ENCODE results near the gene CSNK2B. TPM values are rescaled to one million over a fixed set of nuclear protein-coding genes. Genes with fewer than 3 reads are reported as not detected.

The CSNK2B gene
- total and polyA plus RNA-seq, 9 of the 15 experiments (the other 6 are each of a cell fraction or from before 2014, with no cell fraction given) = 120 to 1,126 (median 529) TPM

- TF ChIP-seq ZNF518B (CRISPR knock-in tag; IDR thresholded peaks at IDR 0.05) (no peak), HSF4 (CRISPR knock-in tag; IDR thresholded peaks at IDR 0.05; ENCODE audit: borderline replicate concordance) (no peak), LCOR (CRISPR knock-in tag; IDR thresholded peaks at IDR 0.05) (peak; percentile 18; the same call in 1 of the 2 replicates), RUNX1 (IDR thresholded peaks at IDR 0.05; ENCODE audit: low read depth) (no peak), VEZF1 (CRISPR knock-in tag; IDR thresholded peaks at IDR 0.05) (peak; percentile 63), ZC3H11A (IDR thresholded peaks at IDR 0.05; ENCODE audit: low read depth, low read length) (no peak), ATF1 (CRISPR knock-in tag; IDR thresholded peaks at IDR 0.05) (no peak), ATF1 (tag; IDR thresholded peaks at IDR 0.05) (peak; percentile 27; the same call in 1 of the 2 replicates), CCNT2 (IDR thresholded peaks at IDR 0.05; ENCODE audit: borderline replicate concordance, extremely low read depth, insufficient read length, low read depth, low read length) (no peak), CBFB (CRISPR knock-in tag; IDR thresholded peaks at IDR 0.05) (no peak), EP400 (IDR thresholded peaks at IDR 0.05) (no peak), DPF2 (IDR thresholded peaks at IDR 0.05) (no peak), HDAC3 (IDR thresholded peaks at IDR 0.05; ENCODE audit: borderline replicate concordance, partially characterized antibody) (no peak), TEAD2 (tag; IDR thresholded peaks at IDR 0.05) (no peak), XRCC3 (IDR thresholded peaks at IDR 0.05) (no peak), RB1 (IDR thresholded peaks at IDR 0.05; ENCODE audit: low read depth) (peak; percentile 84; the same call in 1 of the 2 replicates), PRDM10 (IDR thresholded peaks at IDR 0.05; ENCODE audit: partially characterized antibody) (peak; percentile 13), SRSF7 (optimal IDR thresholded peaks at IDR 0.05; ENCODE audit: low read depth, low read length) (no peak), SMAD4 (CRISPR knock-in tag; conservative IDR thresholded peaks at IDR 0.05) (peak; percentile 18; the same call in 1 of the 2 replicates), KAT8 (IDR thresholded peaks at IDR 0.05; ENCODE audit: low read depth) (no peak)
Observed at GRCh38 chr6:31680226-31681134, 14.6 kb downstream of the CSNK2B start, which contains the start of gene LY6G5C (continued).
